ENCODE measurements around the gene NCAM1. TPM values are rescaled to one million over a fixed set of nuclear protein-coding genes. Genes with fewer than 3 reads are reported as not detected.
A peak's percentile ranks its signal among the peaks of the same experiment; 100 is the strongest.

Gene NCAM1
- total and polyA plus RNA-seq, 8 donors, result 1.2 to 19.6 (median 3.6) TPM

DNA sequence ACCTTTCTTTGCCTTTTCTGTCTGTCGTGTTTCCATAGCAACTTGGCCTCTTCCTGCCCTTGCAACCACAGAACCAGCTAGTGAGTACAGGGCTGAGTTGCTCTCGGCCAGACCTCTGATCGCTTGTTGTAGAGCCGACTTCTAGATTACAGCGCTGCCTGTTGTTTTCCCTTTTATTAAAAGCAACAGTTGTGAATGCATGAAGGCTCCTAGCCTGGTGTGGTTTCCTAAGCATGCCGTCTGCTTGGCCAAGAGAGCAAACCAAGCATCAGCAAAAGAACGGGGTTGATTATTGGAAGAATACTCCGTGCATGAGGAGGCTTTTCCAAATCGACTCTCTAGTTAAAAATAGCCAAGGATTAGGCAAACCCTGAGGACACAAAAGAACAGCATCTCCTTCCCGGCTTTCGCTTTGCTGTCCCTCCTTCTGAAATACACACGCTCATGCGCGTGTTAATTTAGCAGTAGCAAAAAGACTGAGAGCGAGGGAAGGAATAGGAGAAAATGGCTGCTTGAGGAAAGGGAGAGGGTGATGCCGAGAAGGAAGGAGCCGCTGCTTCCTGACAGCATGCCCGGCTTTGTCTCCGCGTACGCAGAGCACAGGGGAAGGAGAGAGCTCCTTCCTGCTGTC, 281.7 kb downstream of the NCAM1 start:
- DNase-seq (no peak), FAIRE-seq (no peak), ATAC-seq (peak in 3 of 4 donors; percentile 25 to 60 (median 51))
- H3K9me3 ChIP-seq, result no peaks in the 10 kb centered on the region
- no peak overlapping the region for H3K27ac ChIP-seq
- H3K4me3 ChIP-seq, result peak overlapping the region in 1 of 4 donors; percentile 9
- 50 to 69% methylated on average over 21 of the region's 21 CpGs for WGBS, 2 donors
- H3K36me3 ChIP-seq, result no peaks in the 10 kb centered on the region
- no peaks in the 10 kb centered on the region for H3K4me1 ChIP-seq
- TF ChIP-seq CTCF (IDR thresholded peaks at IDR 0.05), result no peak
- intact Hi-C loops (cut with DNase I), result no loop called here
- H3K27me3 ChIP-seq, result peaks cover 0 to 10% (median 0%) of the 10 kb centered on the region in 4 donors

GRCh38 chr11:113243696-113244095, 282.5 kb downstream of the NCAM1 start:
- WGBS, 2 donors, result 74 to 84% methylated on average over 5 of the region's 5 CpGs
- TF ChIP-seq CTCF (IDR thresholded peaks at IDR 0.05), result no peak

DNA sequence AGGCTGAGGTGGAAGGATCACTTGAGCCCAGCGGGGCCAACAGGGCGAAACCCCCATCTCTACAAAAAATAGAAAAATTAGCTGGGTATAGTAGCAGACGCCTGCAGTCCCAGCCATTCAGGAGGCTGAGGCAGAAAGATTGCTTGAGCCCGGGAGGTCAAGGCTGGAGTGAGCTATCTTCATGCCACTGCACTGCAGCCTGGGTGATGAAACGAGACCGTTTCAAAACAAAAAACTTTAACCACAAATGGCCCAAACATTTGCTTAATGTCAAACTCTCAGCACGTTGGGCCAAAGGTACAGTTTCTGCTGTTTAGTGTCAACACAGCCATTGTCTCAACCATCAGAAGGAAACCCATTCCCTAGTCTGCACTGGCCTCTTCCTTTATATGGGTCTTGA, 284.0 kb downstream of the NCAM1 start:
- H3K27ac ChIP-seq, result no peak overlapping the region
- H3K4me1 ChIP-seq, result no peaks in the 10 kb centered on the region
- 53 to 64% methylated on average over 7 of the region's 7 CpGs for WGBS, 2 donors
- no peak for DNase-seq
- no peak for TF ChIP-seq CTCF (IDR thresholded peaks at IDR 0.05)
- no peak for ATAC-seq
- no peaks in the 10 kb centered on the region for H3K9me3 ChIP-seq
- no peak for FAIRE-seq
- H3K36me3 ChIP-seq, result no peaks in the 10 kb centered on the region
- intact Hi-C loops (cut with DNase I), result no loop called here
- H3K27me3 ChIP-seq, result peaks cover 0 to 10% (median 0%) of the 10 kb centered on the region in 4 donors
- no peak overlapping the region for H3K4me3 ChIP-seq

More at GRCh38 chr11:113243696-113244095, 282.5 kb downstream of the NCAM1 start:
- intact Hi-C loops (cut with DNase I), result no loop called here
- no peak for DNase-seq
- Histone ChIP-seq H3K9me3 (no peaks in the 10 kb centered on the region), H3K36me3 (no peaks in the 10 kb centered on the region), H3K4me1 (no peaks in the 10 kb centered on the region), H3K27ac (no peak overlapping the region), H3K4me3 (no peak overlapping the region), H3K27me3 (peaks cover 0 to 10% (median 0%) of the 10 kb centered on the region in 4 donors)
- ATAC-seq, result no peak
- no peak for FAIRE-seq

- FAIRE-seq (no peak), ATAC-seq (no peak), DNase-seq (no peak)
- TF ChIP-seq CTCF (IDR thresholded peaks at IDR 0.05), result no peak
- no peak overlapping the region for H3K4me3 ChIP-seq
- H3K27ac ChIP-seq, result no peak overlapping the region
- H3K9me3 ChIP-seq, result no peaks in the 10 kb centered on the region
- intact Hi-C loops (cut with DNase I), result no loop called here
- H3K4me1 ChIP-seq, result no peaks in the 10 kb centered on the region
- H3K36me3 ChIP-seq, result no peaks in the 10 kb centered on the region
- 43 to 47% methylated on average over 8 of the region's 8 CpGs for WGBS, 2 donors
- H3K27me3 ChIP-seq, result peaks cover 0 to 8% (median 0%) of the 10 kb centered on the region in 4 donors
Observed at GRCh38 chr11:113247221-113247620, 286.0 kb downstream of the NCAM1 start.

DNA sequence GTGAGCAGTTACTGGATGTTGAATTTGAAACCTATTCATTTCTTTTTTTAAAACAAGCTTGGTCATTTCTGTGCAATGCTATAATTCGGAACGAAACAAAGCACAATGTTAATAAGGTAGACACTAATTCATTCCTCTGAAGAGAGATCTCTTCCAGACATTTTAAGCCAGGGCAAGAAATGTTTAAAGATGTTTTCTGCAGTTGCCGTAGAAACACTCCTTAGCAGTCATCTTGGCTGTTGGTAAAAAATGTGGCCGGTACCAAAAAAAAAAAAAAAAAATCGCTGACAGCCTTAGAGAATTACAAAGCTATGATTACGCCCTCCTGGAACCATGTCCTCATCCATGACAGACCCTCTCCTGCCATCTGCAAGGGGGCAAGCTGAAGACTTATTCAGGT, 286.7 kb downstream of the NCAM1 start:
- Histone ChIP-seq H3K4me1 (no peaks in the 10 kb centered on the region), H3K36me3 (no peaks in the 10 kb centered on the region), H3K9me3 (no peaks in the 10 kb centered on the region), H3K27me3 (peaks cover 0 to 5% (median 0%) of the 10 kb centered on the region in 4 donors), H3K4me3 (no peak overlapping the region), H3K27ac (no peak overlapping the region)
- DNase-seq (no peak), ATAC-seq (no peak), FAIRE-seq (no peak)
- TF ChIP-seq CTCF (IDR thresholded peaks at IDR 0.05), result no peak
- intact Hi-C loops (cut with DNase I), result no loop called here
- 73 to 86% methylated on average over 6 of the region's 6 CpGs for WGBS, 2 donors

All from pancreas (tissue), 10 donors.